ENCODE measurements around the gene SOX8.

The SOX8 gene

GRCh38 chr16:998211-998610, 16.6 kb downstream of the SOX8 start:
- Mint-ChIP-seq H3K4me1 (ENCODE audit: low read depth) (peaks cover 62% of the 10 kb centered on the region), H3K4me3 (no peak overlapping the region), H3K27me3 (peaks cover 3% of the 10 kb centered on the region)

GRCh38 chr16:998615-999014, 17.0 kb downstream of the SOX8 start:
- Mint-ChIP-seq H3K9me3 (no peaks in the 10 kb centered on the region), H3K4me3 (no peak overlapping the region), H3K4me1 (ENCODE audit: low read depth) (peaks cover 65% of the 10 kb centered on the region), H3K27me3 (peaks cover 3% of the 10 kb centered on the region), H3K27ac (no peak overlapping the region), H3K36me3 (ENCODE audit: low read depth) (no peaks in the 10 kb centered on the region)

More at GRCh38 chr16:998211-998610, 16.6 kb downstream of the SOX8 start:
- Mint-ChIP-seq H3K27ac (no peak overlapping the region), H3K9me3 (no peaks in the 10 kb centered on the region), H3K36me3 (ENCODE audit: low read depth) (no peaks in the 10 kb centered on the region)

- Mint-ChIP-seq H3K9me3 (no peaks in the 10 kb centered on the region), H3K4me1 (ENCODE audit: low read depth) (peaks cover 73% of the 10 kb centered on the region), H3K27me3 (peaks cover 3% of the 10 kb centered on the region), H3K36me3 (ENCODE audit: low read depth) (no peaks in the 10 kb centered on the region), H3K27ac (no peak overlapping the region), H3K4me3 (no peak overlapping the region)
Measured at GRCh38 chr16:999677-1000076, 18.1 kb downstream of the SOX8 start.

GRCh38 chr16:1000608-1001007, 19.0 kb downstream of the SOX8 start:
- Mint-ChIP-seq H3K36me3 (ENCODE audit: low read depth) (no peaks in the 10 kb centered on the region), H3K4me3 (no peak overlapping the region), H3K4me1 (ENCODE audit: low read depth) (peaks cover 70% of the 10 kb centered on the region), H3K27me3 (peaks cover 3% of the 10 kb centered on the region), H3K9me3 (no peaks in the 10 kb centered on the region), H3K27ac (no peak overlapping the region)

DNA sequence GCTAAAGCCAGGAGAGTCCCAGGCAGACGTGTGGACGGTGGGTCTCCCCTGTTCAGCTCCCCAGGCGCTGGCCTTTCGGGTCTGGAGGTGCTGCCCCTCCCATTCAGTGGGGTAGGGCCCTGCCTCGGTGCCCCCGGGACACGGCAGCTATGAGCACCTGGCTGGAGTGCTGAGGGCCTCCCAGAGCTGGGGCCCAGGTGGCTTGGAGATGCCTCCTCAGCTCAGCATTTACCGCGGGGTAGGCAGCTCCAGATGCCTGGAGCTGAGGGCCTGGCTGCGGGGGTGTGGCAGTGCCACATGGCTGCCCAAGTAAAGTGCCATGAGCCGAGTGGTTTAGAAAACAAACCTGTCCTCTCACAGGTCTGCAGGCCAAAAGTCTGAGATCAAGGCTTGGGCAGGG, 19.5 kb downstream of the SOX8 start:
- Mint-ChIP-seq H3K4me3 (no peak overlapping the region), H3K4me1 (ENCODE audit: low read depth) (peaks cover 71% of the 10 kb centered on the region), H3K9me3 (no peaks in the 10 kb centered on the region), H3K27me3 (peaks cover 3% of the 10 kb centered on the region), H3K27ac (no peak overlapping the region), H3K36me3 (ENCODE audit: low read depth) (no peaks in the 10 kb centered on the region)

DNA sequence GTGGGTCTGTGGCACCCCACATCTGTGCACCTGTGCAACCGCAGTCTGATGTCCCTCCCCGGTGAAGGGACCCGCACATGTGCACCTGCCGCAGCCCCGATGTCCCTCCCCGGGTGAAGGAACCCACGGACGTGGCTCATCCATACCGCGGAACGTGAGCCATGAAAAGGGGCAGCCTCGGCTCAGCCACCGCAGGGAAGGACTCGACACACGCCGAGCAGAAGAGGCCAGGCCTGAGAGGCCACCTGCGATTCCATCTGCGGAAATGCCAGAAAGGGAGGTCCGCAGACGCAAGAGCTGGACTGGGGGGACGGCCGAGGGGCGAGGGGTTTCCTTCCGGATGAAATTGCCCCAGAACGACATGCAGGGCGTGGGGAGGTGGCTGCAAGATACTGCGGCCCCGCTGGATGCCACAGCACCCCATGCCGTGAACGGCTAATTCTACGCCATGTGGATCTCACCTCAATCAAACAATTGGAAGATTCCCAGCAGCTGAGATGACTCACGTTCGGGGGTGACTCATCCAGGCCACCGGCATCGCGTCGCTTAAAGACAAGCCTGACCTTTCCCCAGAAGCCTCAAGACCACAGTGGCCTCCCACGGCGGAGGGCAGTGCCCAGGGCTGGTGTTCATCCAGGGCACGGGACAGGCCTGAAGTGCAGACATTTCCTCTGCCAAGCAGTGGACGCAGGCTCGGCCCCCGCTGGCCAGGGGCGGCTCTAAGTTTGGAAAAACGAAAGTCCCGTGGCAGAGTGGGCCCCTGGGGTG, 21.0 kb downstream of the SOX8 start:
- Mint-ChIP-seq H3K27ac (peak overlapping the region; percentile 77), H3K27me3 (no peaks in the 10 kb centered on the region)

GRCh38 chr16:1003391-1004347, 22.1 kb downstream of the SOX8 start:
- no peaks in the 10 kb centered on the region for H3K36me3 Mint-ChIP-seq (ENCODE audit: low read depth)
- no peaks in the 10 kb centered on the region for H3K9me3 Mint-ChIP-seq
- peaks cover 47% of the 10 kb centered on the region for H3K4me1 Mint-ChIP-seq (ENCODE audit: low read depth)
- peak overlapping the region; percentile 51 for H3K4me3 Mint-ChIP-seq
- H3K27me3 Mint-ChIP-seq: peaks cover 2% of the 10 kb centered on the region
- H3K27ac Mint-ChIP-seq: peak overlapping the region; percentile 85

More for the DNA sequence above, 21.0 kb downstream of the SOX8 start:
- Mint-ChIP-seq H3K4me3 (peak overlapping the region; percentile 48), H3K4me1 (ENCODE audit: low read depth) (peaks cover 58% of the 10 kb centered on the region), H3K36me3 (ENCODE audit: low read depth) (no peaks in the 10 kb centered on the region), H3K9me3 (no peaks in the 10 kb centered on the region)

DNA sequence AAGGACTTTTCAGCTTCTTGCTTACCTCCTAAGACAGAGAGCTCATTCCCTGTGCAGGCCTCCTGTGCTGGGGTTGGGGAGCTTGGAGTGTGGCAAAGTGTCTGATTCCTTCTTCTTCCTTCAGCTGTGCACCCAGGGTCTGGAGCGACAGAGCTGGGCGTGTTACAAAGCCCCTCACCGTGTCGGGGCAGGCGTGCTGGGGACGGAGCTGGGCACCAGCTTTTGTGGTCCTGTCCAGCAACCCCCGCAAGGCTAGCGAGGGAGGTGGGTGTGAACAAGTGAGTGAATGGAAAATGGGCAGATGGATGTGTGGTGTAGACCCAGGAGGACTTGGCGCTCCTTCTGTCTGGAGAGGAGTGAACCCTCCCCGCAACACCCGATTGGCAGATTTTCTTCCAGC, 23.7 kb downstream of the SOX8 start:
- Mint-ChIP-seq H3K36me3 (ENCODE audit: low read depth) (no peaks in the 10 kb centered on the region), H3K9me3 (no peaks in the 10 kb centered on the region), H3K4me3 (no peak overlapping the region), H3K27ac (peak overlapping the region; percentile 63), H3K4me1 (ENCODE audit: low read depth) (peaks cover 42% of the 10 kb centered on the region), H3K27me3 (peaks cover 5% of the 10 kb centered on the region)

- Mint-ChIP-seq H3K4me1 (ENCODE audit: low read depth) (peaks cover 38% of the 10 kb centered on the region), H3K36me3 (ENCODE audit: low read depth) (no peaks in the 10 kb centered on the region), H3K27me3 (peaks cover 5% of the 10 kb centered on the region), H3K4me3 (no peak overlapping the region), H3K27ac (no peak overlapping the region), H3K9me3 (no peaks in the 10 kb centered on the region)
Measured at GRCh38 chr16:1006781-1007180, 25.2 kb downstream of the SOX8 start.

- peaks cover 33% of the 10 kb centered on the region for H3K4me1 Mint-ChIP-seq (ENCODE audit: low read depth)
- H3K9me3 Mint-ChIP-seq: no peaks in the 10 kb centered on the region
- no peak overlapping the region for H3K4me3 Mint-ChIP-seq
- peaks cover 5% of the 10 kb centered on the region for H3K27me3 Mint-ChIP-seq
- H3K36me3 Mint-ChIP-seq (ENCODE audit: low read depth): no peaks in the 10 kb centered on the region
- H3K27ac Mint-ChIP-seq: no peak overlapping the region
Measured at GRCh38 chr16:1007284-1007850, 25.8 kb downstream of the SOX8 start.

GRCh38 chr16:1008085-1008484, 26.5 kb downstream of the SOX8 start:
- Mint-ChIP-seq H3K27ac (no peak overlapping the region), H3K27me3 (peaks cover 5% of the 10 kb centered on the region), H3K4me3 (no peak overlapping the region), H3K36me3 (ENCODE audit: low read depth) (no peaks in the 10 kb centered on the region), H3K9me3 (no peaks in the 10 kb centered on the region), H3K4me1 (ENCODE audit: low read depth) (peaks cover 26% of the 10 kb centered on the region)

DNA sequence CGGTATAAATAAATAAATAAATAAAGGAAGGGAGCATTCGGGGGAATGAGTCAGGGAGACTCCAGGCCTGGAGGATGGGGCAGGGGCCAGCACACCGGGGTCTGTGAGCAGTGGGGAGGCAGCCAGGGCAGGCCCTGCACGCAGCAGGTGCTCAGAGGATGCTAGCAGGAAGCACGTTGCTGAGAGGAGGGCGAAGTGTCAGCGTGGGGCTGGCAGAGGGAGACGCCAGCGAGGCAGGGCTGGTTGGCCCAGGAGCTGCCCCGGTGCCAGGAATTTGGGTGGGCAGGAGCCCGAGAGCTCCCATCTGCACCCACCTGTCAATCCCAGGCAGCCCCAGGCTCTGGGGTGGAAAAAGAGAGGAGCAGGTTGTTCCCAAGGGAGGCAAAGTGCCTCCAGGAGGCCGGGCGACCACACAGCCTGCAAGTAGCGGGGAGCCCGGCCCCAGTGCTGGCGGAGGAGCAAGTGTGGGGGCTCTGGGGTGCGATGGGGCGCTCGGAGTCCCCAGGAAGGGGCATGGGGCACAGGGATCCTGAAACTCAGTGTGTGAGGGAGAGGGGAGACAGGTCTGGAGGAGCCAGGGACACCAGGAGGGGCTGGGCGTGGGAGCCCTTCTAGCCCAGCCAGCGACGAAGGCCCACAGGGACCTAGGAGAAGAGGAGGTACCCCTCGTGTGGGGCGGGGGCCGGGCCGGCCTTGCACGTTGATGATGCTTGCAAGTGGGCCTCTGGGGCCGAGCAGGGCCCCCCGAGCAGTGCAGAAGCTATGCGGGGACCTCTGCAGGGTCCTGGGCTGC, 28.0 kb downstream of the SOX8 start:
- Mint-ChIP-seq H3K9me3 (no peaks in the 10 kb centered on the region), H3K27ac (no peak overlapping the region), H3K4me1 (ENCODE audit: low read depth) (peaks cover 13% of the 10 kb centered on the region), H3K36me3 (ENCODE audit: low read depth) (no peaks in the 10 kb centered on the region), H3K27me3 (peaks cover 5% of the 10 kb centered on the region), H3K4me3 (no peak overlapping the region)

DNA sequence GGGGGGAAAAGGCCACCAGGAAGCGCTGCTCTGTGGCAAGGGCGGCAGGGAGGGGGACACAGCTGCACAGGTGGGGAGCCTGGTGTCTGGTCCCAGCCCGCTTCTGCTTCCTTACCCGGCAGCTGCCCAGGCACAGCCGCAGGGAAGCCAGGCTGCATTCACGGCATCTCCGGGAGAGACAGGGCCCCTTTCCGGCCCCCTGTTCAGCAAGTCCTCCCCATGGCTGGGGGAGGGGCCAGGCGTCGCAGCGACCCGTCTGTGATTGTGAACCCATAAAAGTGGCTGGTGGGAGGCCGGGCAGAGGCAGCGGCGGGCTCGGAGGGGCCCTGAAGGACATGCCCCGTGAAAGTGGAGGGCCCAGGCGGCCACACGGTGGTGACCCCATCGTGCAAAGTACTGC, 28.7 kb downstream of the SOX8 start:
- Mint-ChIP-seq H3K4me1 (ENCODE audit: low read depth) (peaks cover 11% of the 10 kb centered on the region), H3K27me3 (peaks cover 5% of the 10 kb centered on the region), H3K27ac (no peak overlapping the region), H3K4me3 (no peak overlapping the region), H3K36me3 (ENCODE audit: low read depth) (no peaks in the 10 kb centered on the region), H3K9me3 (no peaks in the 10 kb centered on the region)

DNA sequence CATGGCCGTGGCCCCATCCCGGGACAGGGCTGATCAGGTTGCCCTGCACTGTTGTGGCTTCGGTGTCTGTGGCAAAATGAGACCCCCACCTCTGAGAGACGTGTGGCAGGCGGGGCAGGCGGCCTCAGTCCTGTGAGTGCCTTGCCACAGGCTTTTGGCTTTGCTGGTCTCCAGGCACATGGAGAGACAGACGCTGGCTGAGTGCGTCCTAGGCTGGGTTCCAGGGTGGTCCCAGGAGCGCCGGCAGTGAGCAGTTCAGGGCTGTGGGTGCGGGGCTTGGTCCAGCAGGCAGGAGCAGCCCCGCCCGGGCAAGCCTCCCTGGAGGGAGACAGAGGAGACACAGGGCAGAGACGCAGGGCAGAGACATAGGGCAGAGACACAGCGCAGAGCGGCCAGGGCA, 29.2 kb downstream of the SOX8 start:
- Mint-ChIP-seq H3K27me3 (peaks cover 5% of the 10 kb centered on the region), H3K4me3 (no peak overlapping the region), H3K27ac (no peak overlapping the region), H3K9me3 (no peaks in the 10 kb centered on the region), H3K36me3 (ENCODE audit: low read depth) (no peaks in the 10 kb centered on the region), H3K4me1 (ENCODE audit: low read depth) (peaks cover 5% of the 10 kb centered on the region)

All from stimulated activated naive CD8-positive, alpha-beta T cell treated with anti-CD3 and anti-CD28 coated beads, Interleukin-15, Interleukin-2, amounts not matched to agents 100 ng/mL and 50 ng/mL, for 24 hours (primary cell).